A673 (cell line): Measurements from ENCODE around the gene PPP1R2B. TPM values are rescaled to one million over a fixed set of nuclear protein-coding genes. Genes with fewer than 3 reads are reported as not detected.

Experiments used
- Bru-seq: library from RNA; stranded (reverse); fragments of 400-500 nt; gene quantifications from one replicate; lab custom pipeline; 2021; lab: Mats Ljungman, UMichigan
- BruChase-seq, 2 experiments: library from RNA; stranded (reverse); fragments of 400-500 nt; gene quantifications; one replicate each; lab custom pipeline; 2021; lab: Mats Ljungman, UMichigan
- BruUV-seq: library from RNA; stranded (reverse); fragments of 400-500 nt; replicated peaks from 2 replicates; lab custom pipeline; 2021; lab: Mats Ljungman, UMichigan
- CTCF ChIA-PET: fragments of 300-600 bp; sonication (Branson Sonifier 250); formaldehyde crosslinking; loops from one replicate; lab custom pipeline; 2022; ENCODE audit warnings: antibody characterized with exemption; lab: Charles Lee
- POLR2A ChIA-PET: fragments of 300-600 bp; sonication (Branson Sonifier 250); formaldehyde crosslinking; loops from one replicate; lab custom pipeline; 2022; ENCODE audit warnings: antibody characterized with exemption; ENCODE audit not compliant: low non-redundant PET; lab: Charles Lee
- DNase-seq: peaks from one replicate; pipeline ENCODE4 v3.0.0-alpha.2; 2015; ENCODE audit warnings: low spot score
- H3K27ac ChIP-seq: fragments of 200-600 bp; sonication (generic); 2 replicates; pipeline ENCODE4 v1.5.1; 2016; ENCODE audit warnings: mixed run types, low read depth, mild to moderate bottlenecking, mixed read lengths, antibody characterized with exemption, low read length; ENCODE audit not compliant: poor library complexity, severe bottlenecking
- H3K27me3 ChIP-seq: fragments of 200-600 bp; sonication (generic); replicated peaks from 2 replicates; pipeline ENCODE4 v1.6.1; 2017; ENCODE audit warnings: mixed run types, low read depth, mild to moderate bottlenecking, mixed read lengths, antibody characterized with exemption, low read length; ENCODE audit not compliant: insufficient read depth, poor library complexity
- H3K36me3 ChIP-seq: fragments of 200-600 bp; sonication (generic); 2 replicates; pipeline ENCODE4 v1.6.1; 2016; ENCODE audit warnings: mixed run types, mild to moderate bottlenecking, mixed read lengths, antibody characterized with exemption, low read length; ENCODE audit not compliant: insufficient read depth, poor library complexity, severe bottlenecking
- H3K4me1 ChIP-seq: fragments of 200-600 bp; sonication (generic); 2 replicates; pipeline ENCODE4 v1.6.1; 2017; ENCODE audit warnings: mixed run types, mild to moderate bottlenecking, mixed read lengths, antibody characterized with exemption, low read length; ENCODE audit not compliant: insufficient read depth, poor library complexity, severe bottlenecking
- H3K4me3 ChIP-seq: fragments of 200-600 bp; sonication (generic); 2 replicates; pipeline ENCODE4 v1.5.1; 2016; ENCODE audit warnings: low read depth, mixed run types, mild to moderate bottlenecking, mixed read lengths, low read length; ENCODE audit not compliant: poor library complexity, severe bottlenecking
- H3K9me3 ChIP-seq: fragments of 200-600 bp; sonication (generic); 2 replicates; pipeline ENCODE4 v1.6.1; 2016; ENCODE audit warnings: mixed run types, low read depth, mild to moderate bottlenecking, mixed read lengths, antibody characterized with exemption, low read length; ENCODE audit not compliant: poor library complexity, severe bottlenecking
- EZH2 ChIP-seq: fragments of 200-600 bp; sonication (generic); IDR thresholded peaks from 2 replicates; pipeline ENCODE4 v1.6.1; 2017; ENCODE audit warnings: borderline replicate concordance, low read depth, mild to moderate bottlenecking, mixed read lengths, antibody characterized with exemption, low read length; ENCODE audit not compliant: poor library complexity, severe bottlenecking
- intact Hi-C: fragments of 100-400 bp; cut with micrococcal nuclease; formaldehyde crosslinking; loops from one replicate; pipeline ENCODE4 v1.10.0; 2022; ENCODE audit not compliant: unreplicated experiment
- long read RNA-seq: library from polyadenylated mRNA; stranded (forward); transcript quantifications from one replicate; pipeline ENCODE4 v2.0.0, GENCODE V29; 2022
- total RNA-seq: library from RNA; stranded (reverse); gene quantifications from 2 replicates; pipeline ENCODE4 v1.2.3, GENCODE V29; 2021
- TF ChIP-seq, protein P1 (sequence below): fragments of 300-800, 200-600 bp; sonication (generic); conservative IDR thresholded peaks from 2 replicates; pipeline ENCODE4 v1.5.1; 2017; ENCODE audit warnings: low read depth, mild to moderate bottlenecking, antibody characterized with exemption, low read length, moderate library complexity, mixed read lengths

PPP1R2B gene
- total RNA-seq = not detected in 2 replicates
- not detected for Bru-seq, nascent RNA
- percentile 18 among the genes with signal in this experiment for BruChase-seq, experiment 1, labeled RNA remaining after a 2-hour chase
- percentile 18 among the genes with signal in this experiment for BruChase-seq, experiment 2, labeled RNA remaining after a 6-hour chase
- long read RNA-seq = 0 reads

GRCh38 chr5:156850206-156850751 is at the start of gene PPP1R2B:
Gene PPP1R2B, plus strand, starts transcription at chr5:156850295. Its CDS starts 268 bp downstream, at chr5:156850563.
- TF ChIP-seq, protein P1, sequence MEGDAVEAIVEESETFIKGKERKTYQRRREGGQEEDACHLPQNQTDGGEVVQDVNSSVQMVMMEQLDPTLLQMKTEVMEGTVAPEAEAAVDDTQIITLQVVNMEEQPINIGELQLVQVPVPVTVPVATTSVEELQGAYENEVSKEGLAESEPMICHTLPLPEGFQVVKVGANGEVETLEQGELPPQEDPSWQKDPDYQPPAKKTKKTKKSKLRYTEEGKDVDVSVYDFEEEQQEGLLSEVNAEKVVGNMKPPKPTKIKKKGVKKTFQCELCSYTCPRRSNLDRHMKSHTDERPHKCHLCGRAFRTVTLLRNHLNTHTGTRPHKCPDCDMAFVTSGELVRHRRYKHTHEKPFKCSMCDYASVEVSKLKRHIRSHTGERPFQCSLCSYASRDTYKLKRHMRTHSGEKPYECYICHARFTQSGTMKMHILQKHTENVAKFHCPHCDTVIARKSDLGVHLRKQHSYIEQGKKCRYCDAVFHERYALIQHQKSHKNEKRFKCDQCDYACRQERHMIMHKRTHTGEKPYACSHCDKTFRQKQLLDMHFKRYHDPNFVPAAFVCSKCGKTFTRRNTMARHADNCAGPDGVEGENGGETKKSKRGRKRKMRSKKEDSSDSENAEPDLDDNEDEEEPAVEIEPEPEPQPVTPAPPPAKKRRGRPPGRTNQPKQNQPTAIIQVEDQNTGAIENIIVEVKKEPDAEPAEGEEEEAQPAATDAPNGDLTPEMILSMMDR = no peak
- no peak for TF ChIP-seq EZH2
- Histone ChIP-seq H3K27ac (no peak within 1 kb of the TSS), H3K4me3 (no peak within 1 kb of the TSS), H3K9me3 (no peaks in the 10 kb centered on the region), H3K36me3 (no peaks in the 10 kb centered on the region), H3K4me1 (no peaks in the 10 kb centered on the region), H3K27me3 (no peaks in the 10 kb centered on the region)
- ChIA-PET CTCF (no interaction called here), POLR2A (no interaction called here)
- DNase-seq = no peak
- intact Hi-C loops = no loop called here
- no TSS peak for BruUV-seq

- DNase-seq = no peak
- TF ChIP-seq, protein P1 = no peak
- no peak for TF ChIP-seq EZH2
- BruUV-seq = no TSS peak
- POLR2A ChIA-PET = no interaction called here
- Histone ChIP-seq H3K9me3 (no peaks in the 10 kb centered on the region), H3K36me3 (no peaks in the 10 kb centered on the region), H3K27me3 (no peaks in the 10 kb centered on the region), H3K4me3 (no peak overlapping the region), H3K4me1 (no peaks in the 10 kb centered on the region), H3K27ac (no peak overlapping the region)
- CTCF ChIA-PET = no interaction called here
- intact Hi-C loops = no loop called here
Measured at GRCh38 chr5:156800929-156801328, 49.2 kb upstream of the PPP1R2B start.

DNA sequence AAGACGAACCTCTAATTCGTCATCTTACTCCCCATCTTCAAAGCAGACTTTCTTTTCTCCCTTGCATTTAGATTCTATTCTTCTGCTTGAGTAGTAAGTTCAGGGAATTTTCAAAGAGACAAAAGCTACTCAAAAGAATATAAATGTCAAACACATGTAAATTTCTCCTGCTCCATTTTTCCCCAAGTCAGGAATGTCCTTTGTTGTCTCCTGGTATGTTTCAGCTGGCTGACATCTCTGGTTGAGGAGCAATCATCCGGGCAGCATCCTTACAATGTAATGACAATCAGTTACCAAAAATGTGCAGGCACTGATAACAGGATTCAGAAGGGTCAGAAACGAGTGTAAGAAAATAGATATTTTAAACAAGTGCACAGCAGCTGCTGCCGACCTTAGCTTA is 47.6 kb upstream of the PPP1R2B start:
- intact Hi-C loops = no loop called here
- TF ChIP-seq EZH2 = no peak
- TF ChIP-seq, protein P1 = no peak
- H3K27ac ChIP-seq = no peak overlapping the region
- no peak for DNase-seq
- no peaks in the 10 kb centered on the region for H3K36me3 ChIP-seq
- no peaks in the 10 kb centered on the region for H3K9me3 ChIP-seq
- H3K27me3 ChIP-seq = no peaks in the 10 kb centered on the region
- H3K4me3 ChIP-seq = no peak overlapping the region
- H3K4me1 ChIP-seq = no peaks in the 10 kb centered on the region
- BruUV-seq = no TSS peak
- ChIA-PET POLR2A (no interaction called here), CTCF (no interaction called here)
